Mucosa of descending colon (tissue), 3 donors: Measurements from ENCODE around the gene SKAP2. TPM values are rescaled to one million over a fixed set of nuclear protein-coding genes. Genes with fewer than 3 reads are reported as not detected.

Source experiments
- ATAC-seq: fragments of 200-7000 bp; cut with Tn5 transposase; one replicate; pipeline ENCODE4 v1.9.1; 2020; ENCODE audit warnings: mild to moderate bottlenecking, moderate library complexity
- DNase-seq, 3 donors: peaks; one replicate each; pipeline ENCODE4 v3.0.0-alpha.2; 2020
- H3K36me3 ChIP-seq: fragments of 200-600 bp; one replicate; pipeline ENCODE4 v1.8.0; 2021; ENCODE audit warnings: low read depth, mild to moderate bottlenecking
- H3K4me1 ChIP-seq: fragments of 200-600 bp; one replicate; pipeline ENCODE4 v1.8.0; 2021; ENCODE audit warnings: low read depth, mild to moderate bottlenecking
- H3K4me3 ChIP-seq: fragments of 200-600 bp; one replicate; pipeline ENCODE4 v1.8.0; 2021; ENCODE audit warnings: mild to moderate bottlenecking
- H3K9me3 ChIP-seq: fragments of 200-600 bp; one replicate; pipeline ENCODE4 v1.8.0; 2021; ENCODE audit warnings: mild to moderate bottlenecking
- CTCF ChIP-seq: fragments of 200-600 bp; IDR thresholded peaks from one replicate; pipeline ENCODE4 v1.8.0; 2022; ENCODE audit warnings: antibody characterized with exemption, mild to moderate bottlenecking
- intact Hi-C, 2 donors: fragments of 100-400 bp; cut with DNase I in 1 of 2; cut with micrococcal nuclease in 1 of 2; formaldehyde crosslinking; loops; one replicate each; pipeline versions ENCODE4 v1.11.0 to v1.11.1; 2022; cut with DNase I, micrococcal nuclease
- total RNA-seq, 3 donors: library from RNA; stranded (reverse); fragmentation: NEBNext Ultra II Directional in 2 of 3; extraction: Animal tissue kit (Norgen Biotek cat#: 25700) in 2 of 3; gene quantifications; one replicate each; pipeline versions ENCODE4 v1.2.1 to v1.2.4, GENCODE V29; 2021 to 2023
- donor health status: DM: no; HTN: no; CAD: no; lungs with moderate emphysema.
- donor health status: DM: no; HTN: no; CAD: no.
- donor health status: DM: no; HTN: yes; CAD: no.

Gene SKAP2
- total RNA-seq, 3 donors from 2014 or later: 36.5 to 51.7 (median 40.3) TPM

DNA sequence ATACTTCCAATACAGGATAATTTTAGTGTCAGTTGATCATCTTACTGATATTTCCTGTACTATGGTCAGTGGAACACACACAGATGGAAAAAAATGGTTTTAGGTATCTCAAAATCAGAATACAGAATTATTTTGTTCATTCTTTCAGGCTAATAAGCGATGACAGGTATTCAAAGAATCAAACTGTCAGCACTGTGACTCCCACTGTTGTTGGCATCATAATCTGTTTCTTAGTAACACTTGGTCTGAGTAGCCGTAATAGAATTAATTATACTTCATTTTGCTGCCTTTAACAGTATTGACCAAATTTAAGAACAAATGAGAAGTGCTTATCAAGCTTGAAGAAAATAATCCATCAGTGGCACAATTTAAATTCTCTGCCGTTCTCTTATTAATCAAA is 215.0 kb downstream of the SKAP2 start:
- Histone ChIP-seq H3K9me3 (no peaks in the 10 kb centered on the region), H3K4me1 (no peaks in the 10 kb centered on the region), H3K4me3 (no peak overlapping the region), H3K36me3 (no peaks in the 10 kb centered on the region)
- ATAC-seq (no peak), DNase-seq (no peak)
- intact Hi-C loops: no loop called here
- no peak for TF ChIP-seq CTCF

- ATAC-seq: no peak
- intact Hi-C loops: no loop called here
- no peak for TF ChIP-seq CTCF
Observed at GRCh38 chr7:26648554-26648953, 215.8 kb downstream of the SKAP2 start.

DNA sequence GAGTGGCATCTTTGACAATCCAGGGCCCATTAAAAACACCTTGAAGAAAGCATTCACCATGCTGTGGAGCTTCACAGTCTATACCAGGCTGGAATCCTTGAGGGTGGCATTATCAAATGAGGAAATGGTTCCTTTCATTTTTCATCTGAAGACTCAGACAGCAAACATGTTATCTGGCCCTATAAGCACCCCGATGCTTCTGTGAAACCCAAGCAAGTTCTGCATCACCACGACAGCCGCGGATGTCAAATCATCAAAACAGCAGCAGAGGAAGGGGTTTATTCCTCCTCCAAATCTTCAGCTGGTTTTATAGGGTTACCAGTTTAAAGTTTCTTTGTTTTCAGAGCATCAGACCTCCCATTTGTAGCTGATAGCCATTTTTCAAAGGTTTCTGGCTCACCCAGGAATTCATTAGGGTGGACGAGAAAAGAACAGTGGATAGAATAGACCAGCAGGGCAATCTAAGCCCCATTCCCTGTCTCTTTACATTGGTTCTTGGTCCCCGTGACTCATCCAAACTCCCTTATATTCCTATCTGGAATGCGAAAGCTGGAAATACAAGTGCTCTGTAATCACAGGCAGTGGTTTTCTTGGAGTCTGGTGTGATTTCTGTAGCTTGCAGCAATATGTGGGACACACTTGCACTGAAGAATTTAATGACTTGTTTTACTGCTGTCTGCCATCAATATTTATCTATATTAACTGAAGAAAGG is 217.9 kb downstream of the SKAP2 start:
- Histone ChIP-seq H3K4me3 (no peak overlapping the region), H3K4me1 (no peaks in the 10 kb centered on the region), H3K9me3 (no peaks in the 10 kb centered on the region), H3K36me3 (no peaks in the 10 kb centered on the region)
- TF ChIP-seq CTCF: no peak
- intact Hi-C loops: no loop called here
- ATAC-seq: no peak
- no peak for DNase-seq

More at GRCh38 chr7:26648554-26648953, 215.8 kb downstream of the SKAP2 start:
- Histone ChIP-seq H3K36me3 (no peaks in the 10 kb centered on the region), H3K4me3 (no peak overlapping the region), H3K9me3 (no peaks in the 10 kb centered on the region), H3K4me1 (no peaks in the 10 kb centered on the region)
- DNase-seq: no peak

GRCh38 chr7:26645121-26645520 is 219.3 kb downstream of the SKAP2 start:
- ATAC-seq (no peak), DNase-seq (no peak)
- no peak overlapping the region for H3K4me3 ChIP-seq
- intact Hi-C loops: no loop called here
- no peaks in the 10 kb centered on the region for H3K36me3 ChIP-seq
- no peaks in the 10 kb centered on the region for H3K9me3 ChIP-seq
- no peak for TF ChIP-seq CTCF
- no peaks in the 10 kb centered on the region for H3K4me1 ChIP-seq

- no peak for ATAC-seq
- DNase-seq: no peak
- no peaks in the 10 kb centered on the region for H3K9me3 ChIP-seq
- H3K36me3 ChIP-seq: no peaks in the 10 kb centered on the region
- no peak overlapping the region for H3K4me3 ChIP-seq
- intact Hi-C loops: no loop called here
- no peaks in the 10 kb centered on the region for H3K4me1 ChIP-seq
- no peak for TF ChIP-seq CTCF
Observed at GRCh38 chr7:26642416-26642815, 222.0 kb downstream of the SKAP2 start.

GRCh38 chr7:26639695-26640094 is 224.7 kb downstream of the SKAP2 start:
- DNase-seq: no peak
- ATAC-seq: no peak
- no peaks in the 10 kb centered on the region for H3K36me3 ChIP-seq
- H3K9me3 ChIP-seq: no peaks in the 10 kb centered on the region
- intact Hi-C loops: no loop called here
- no peak for TF ChIP-seq CTCF
- H3K4me1 ChIP-seq: no peaks in the 10 kb centered on the region
- no peak overlapping the region for H3K4me3 ChIP-seq
